SK-N-MC (cell line): ENCODE results near the gene TMEM170A.

Experiments
- EZH2 ChIP-seq: fragments of 200-600 bp; sonication (generic); IDR thresholded peaks from one replicate; pipeline ENCODE4 v1.6.1; 2017; ENCODE audit warnings: antibody characterized with exemption
- POLR2AphosphoS5 ChIP-seq: IDR thresholded peaks from 2 replicates; pipeline ENCODE4 v1.6.1; 2012; ENCODE audit warnings: mild to moderate bottlenecking, low read depth, low read length, borderline replicate concordance

- TF ChIP-seq EZH2 (no peak), POLR2AphosphoS5 (no peak)
Observed at GRCh38 chr16:75482434-75483205, 18.1 kb upstream of the TMEM170A start.
